Activated CD8-positive, alpha-beta memory T cell treated with anti-CD3 and anti-CD28 coated beads, Interleukin-2, amount 50 U/mL, for 1 hour (primary cell): ENCODE results near the gene ATAD3A.
"Not testable (repeated sequence)": the region's sequence is repeated elsewhere in the genome, so short reads cannot be mapped to it uniquely, and the experiment has no call there.

Experiments used
- DNase-seq: peaks from one replicate; pipeline ENCODE4 v3.0.0-alpha.2; 2020; ENCODE audit errors: extremely low read depth

The ATAD3A gene

GRCh38 chr1:1523226-1523625 lies 11.3 kb downstream of the ATAD3A start:
- not testable (repeated sequence) for DNase-seq

GRCh38 chr1:1523651-1524050 lies 11.7 kb downstream of the ATAD3A start:
- DNase-seq: not testable (repeated sequence)

GRCh38 chr1:1524750-1525383 lies 12.9 kb downstream of the ATAD3A start:
- DNase-seq: not testable (repeated sequence)

- DNase-seq: not testable (repeated sequence)
Observed at GRCh38 chr1:1526476-1526875, 14.5 kb downstream of the ATAD3A start.

GRCh38 chr1:1527092-1527816 lies 15.3 kb downstream of the ATAD3A start:
- DNase-seq: no peak

- DNase-seq: no peak
Observed at GRCh38 chr1:1528301-1529267, 16.6 kb downstream of the ATAD3A start.

- no peak for DNase-seq
Observed at GRCh38 chr1:1529321-1529720, 17.4 kb downstream of the ATAD3A start.

- no peak for DNase-seq
Observed at GRCh38 chr1:1529936-1530335, 18.0 kb downstream of the ATAD3A start.

GRCh38 chr1:1531947-1532346 lies 20.0 kb downstream of the ATAD3A start:
- DNase-seq: no peak

- DNase-seq: not testable (repeated sequence)
Observed at GRCh38 chr1:1533176-1533893, 21.4 kb downstream of the ATAD3A start.

- not testable (repeated sequence) for DNase-seq
Observed at GRCh38 chr1:1533894-1534291, 21.9 kb downstream of the ATAD3A start.

- no peak for DNase-seq
Observed at GRCh38 chr1:1534401-1535154, 22.6 kb downstream of the ATAD3A start.

GRCh38 chr1:1535201-1536018 lies 23.4 kb downstream of the ATAD3A start:
- DNase-seq: no peak

- no peak for DNase-seq
Observed at GRCh38 chr1:1536019-1536937, 24.3 kb downstream of the ATAD3A start.

GRCh38 chr1:1536938-1537546 lies 25.1 kb downstream of the ATAD3A start:
- DNase-seq: no peak

GRCh38 chr1:1537626-1538250 lies 25.8 kb downstream of the ATAD3A start:
- no peak for DNase-seq

GRCh38 chr1:1538334-1538733 lies 26.4 kb downstream of the ATAD3A start:
- no peak for DNase-seq

GRCh38 chr1:1538989-1539309 lies 27.0 kb downstream of the ATAD3A start:
- DNase-seq: no peak
